HEK293T (cell line): ENCODE data around the gene OPALIN.

ENCODE experiments used
- ARNT ChIP-seq: fragments of 450-650 bp; IDR thresholded peaks from 2 replicates; pipeline ENCODE4 v1.6.1; 2017; ENCODE audit warnings: mild to moderate bottlenecking
- BHLHE40 ChIP-seq: fragments of 450-650 bp; IDR thresholded peaks from 2 replicates; pipeline ENCODE4 v1.6.1; 2016; ENCODE audit warnings: mild to moderate bottlenecking, moderate library complexity, borderline replicate concordance
- FOXK2 ChIP-seq: fragments of 450-650 bp; IDR thresholded peaks from 2 replicates; pipeline ENCODE4 v1.6.1; 2016; ENCODE audit warnings: mild to moderate bottlenecking
- SUZ12 ChIP-seq: fragments of 450-650 bp; IDR thresholded peaks from 2 replicates; pipeline ENCODE4 v1.6.1; 2016; ENCODE audit warnings: mild to moderate bottlenecking
- ZNF384 ChIP-seq: fragments of 450-650 bp; IDR thresholded peaks from 2 replicates; pipeline ENCODE4 v1.6.1; 2016

DNA sequence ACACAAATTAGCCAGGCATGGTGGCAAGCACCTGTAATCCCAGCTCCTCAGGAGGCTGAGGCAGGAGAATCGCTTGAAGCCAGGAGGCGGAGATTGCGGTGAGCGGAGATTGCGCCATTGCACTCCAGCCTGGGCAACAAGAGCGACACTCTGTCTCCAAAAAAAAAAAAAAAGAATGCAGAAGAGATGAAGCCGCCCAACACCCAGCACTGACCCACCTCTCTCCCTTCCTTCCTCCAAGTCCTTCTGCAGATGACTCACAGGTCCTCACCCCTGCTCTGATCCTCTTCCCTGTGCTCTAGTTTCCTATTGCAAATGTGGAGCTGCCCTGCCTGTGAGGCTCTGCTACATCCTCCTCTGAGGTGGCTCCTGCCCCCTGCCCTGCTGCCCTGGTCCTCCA lies 22.0 kb upstream of the OPALIN start:
- TF ChIP-seq ARNT (no peak), BHLHE40 (no peak), SUZ12 (no peak), FOXK2 (no peak), ZNF384 (no peak)
